Lower leg skin (tissue), 3 donors: ENCODE data around the gene PRCP.

Experiments used
- POLR2A ChIP-seq, 2 donors: fragments of 450-650 bp; IDR thresholded peaks; one replicate each; pipeline ENCODE4 v1.6.1; 2016 to 2017; ENCODE audit warnings: antibody characterized with exemption in 2 of 2, mild to moderate bottlenecking in 1 of 2, moderate library complexity in 1 of 2
- TF ChIP-seq, protein P1 (sequence below), 3 donors: fragments of 450-650 bp; IDR thresholded peaks; one replicate each; pipeline ENCODE4 v1.5.1; 2016; ENCODE audit warnings: antibody characterized with exemption in 3 of 3, mild to moderate bottlenecking in 3 of 3, moderate library complexity in 2 of 3

DNA sequence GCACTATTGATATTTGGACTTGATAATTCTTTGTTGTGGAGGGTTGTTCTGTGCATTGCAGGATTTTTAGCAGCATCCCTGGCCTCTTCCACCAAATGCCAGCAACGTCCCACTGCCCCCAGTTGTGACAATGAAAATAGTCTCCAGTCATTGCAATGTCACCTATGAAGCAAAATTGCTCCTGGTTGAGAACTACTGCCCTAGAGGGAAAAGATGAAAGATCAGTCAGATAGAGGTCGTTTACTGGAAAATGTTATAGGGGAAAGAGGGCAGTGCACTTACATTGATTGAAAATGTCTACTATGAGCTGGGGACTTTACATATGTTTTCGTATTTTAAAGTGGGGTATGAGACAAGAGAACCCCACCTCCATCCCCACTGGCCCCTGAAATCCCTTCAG is 89.5 kb downstream of the PRCP start:
- TF ChIP-seq, protein P1, sequence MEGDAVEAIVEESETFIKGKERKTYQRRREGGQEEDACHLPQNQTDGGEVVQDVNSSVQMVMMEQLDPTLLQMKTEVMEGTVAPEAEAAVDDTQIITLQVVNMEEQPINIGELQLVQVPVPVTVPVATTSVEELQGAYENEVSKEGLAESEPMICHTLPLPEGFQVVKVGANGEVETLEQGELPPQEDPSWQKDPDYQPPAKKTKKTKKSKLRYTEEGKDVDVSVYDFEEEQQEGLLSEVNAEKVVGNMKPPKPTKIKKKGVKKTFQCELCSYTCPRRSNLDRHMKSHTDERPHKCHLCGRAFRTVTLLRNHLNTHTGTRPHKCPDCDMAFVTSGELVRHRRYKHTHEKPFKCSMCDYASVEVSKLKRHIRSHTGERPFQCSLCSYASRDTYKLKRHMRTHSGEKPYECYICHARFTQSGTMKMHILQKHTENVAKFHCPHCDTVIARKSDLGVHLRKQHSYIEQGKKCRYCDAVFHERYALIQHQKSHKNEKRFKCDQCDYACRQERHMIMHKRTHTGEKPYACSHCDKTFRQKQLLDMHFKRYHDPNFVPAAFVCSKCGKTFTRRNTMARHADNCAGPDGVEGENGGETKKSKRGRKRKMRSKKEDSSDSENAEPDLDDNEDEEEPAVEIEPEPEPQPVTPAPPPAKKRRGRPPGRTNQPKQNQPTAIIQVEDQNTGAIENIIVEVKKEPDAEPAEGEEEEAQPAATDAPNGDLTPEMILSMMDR (IDR thresholded peaks at IDR 0.05), result no peak
- TF ChIP-seq POLR2A (IDR thresholded peaks at IDR 0.05), result no peak
